ENCODE results near the gene MPP3.
A peak's percentile ranks its signal among the peaks of the same experiment; 100 is the strongest.

The MPP3 gene

DNA sequence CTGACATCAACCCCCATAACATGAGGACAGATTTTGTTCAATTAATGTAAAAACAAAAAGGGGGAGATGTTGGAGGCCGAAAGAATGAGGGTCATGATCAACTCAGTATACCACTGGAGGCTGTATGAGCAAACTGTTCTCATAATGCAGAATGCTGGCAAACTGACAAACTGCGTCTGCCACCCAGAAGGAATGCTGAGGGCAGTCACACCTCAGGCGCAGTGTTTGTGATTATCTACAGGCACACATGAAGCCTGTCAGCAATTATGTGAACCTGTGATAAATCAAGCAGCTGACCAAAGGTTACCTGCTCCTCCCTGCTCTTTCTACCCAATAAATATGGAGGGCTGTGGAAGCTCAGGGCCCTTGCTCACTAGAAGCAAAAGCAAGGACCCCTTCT lies 41.3 kb upstream of the MPP3 start:
- Histone ChIP-seq H3K27ac (ENCODE audit: low read depth, low read length) (no peak overlapping the region), H3K4me2 (ENCODE audit: low read length) (no peak overlapping the region), H3K4me3 (ENCODE audit: low read length) (no peak overlapping the region), H3K79me2 (ENCODE audit: control insufficient read depth, low read length) (no peaks in the 10 kb centered on the region), H3K4me1 (ENCODE audit: control insufficient read depth, low read length) (no peaks in the 10 kb centered on the region), H3K9me3 (ENCODE audit: control insufficient read depth, insufficient read depth, low read length) (no peaks in the 10 kb centered on the region), H3F3A (ENCODE audit: control insufficient read depth, insufficient read depth) (no peaks in the 10 kb centered on the region), H3K9me2 (replicated peaks; ENCODE audit: control insufficient read depth, low read length) (no peaks in the 10 kb centered on the region), H4K20me1 (ENCODE audit: control insufficient read depth, insufficient read depth, low read depth, low read length) (no peaks in the 10 kb centered on the region), H3K27me3 (ENCODE audit: control insufficient read depth, low read length) (no peaks in the 10 kb centered on the region), H3K36me3 (ENCODE audit: control insufficient read depth, low read length) (no peaks in the 10 kb centered on the region)
- TF ChIP-seq, protein P1, sequence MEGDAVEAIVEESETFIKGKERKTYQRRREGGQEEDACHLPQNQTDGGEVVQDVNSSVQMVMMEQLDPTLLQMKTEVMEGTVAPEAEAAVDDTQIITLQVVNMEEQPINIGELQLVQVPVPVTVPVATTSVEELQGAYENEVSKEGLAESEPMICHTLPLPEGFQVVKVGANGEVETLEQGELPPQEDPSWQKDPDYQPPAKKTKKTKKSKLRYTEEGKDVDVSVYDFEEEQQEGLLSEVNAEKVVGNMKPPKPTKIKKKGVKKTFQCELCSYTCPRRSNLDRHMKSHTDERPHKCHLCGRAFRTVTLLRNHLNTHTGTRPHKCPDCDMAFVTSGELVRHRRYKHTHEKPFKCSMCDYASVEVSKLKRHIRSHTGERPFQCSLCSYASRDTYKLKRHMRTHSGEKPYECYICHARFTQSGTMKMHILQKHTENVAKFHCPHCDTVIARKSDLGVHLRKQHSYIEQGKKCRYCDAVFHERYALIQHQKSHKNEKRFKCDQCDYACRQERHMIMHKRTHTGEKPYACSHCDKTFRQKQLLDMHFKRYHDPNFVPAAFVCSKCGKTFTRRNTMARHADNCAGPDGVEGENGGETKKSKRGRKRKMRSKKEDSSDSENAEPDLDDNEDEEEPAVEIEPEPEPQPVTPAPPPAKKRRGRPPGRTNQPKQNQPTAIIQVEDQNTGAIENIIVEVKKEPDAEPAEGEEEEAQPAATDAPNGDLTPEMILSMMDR (IDR thresholded peaks at IDR 0.05; ENCODE audit: low read depth, low read length, poor library complexity, severe bottlenecking), result no peak
- no peak for TF ChIP-seq EZH2phosphoT487 (IDR thresholded peaks at IDR 0.05; ENCODE audit: borderline replicate concordance, low read length)

DNA sequence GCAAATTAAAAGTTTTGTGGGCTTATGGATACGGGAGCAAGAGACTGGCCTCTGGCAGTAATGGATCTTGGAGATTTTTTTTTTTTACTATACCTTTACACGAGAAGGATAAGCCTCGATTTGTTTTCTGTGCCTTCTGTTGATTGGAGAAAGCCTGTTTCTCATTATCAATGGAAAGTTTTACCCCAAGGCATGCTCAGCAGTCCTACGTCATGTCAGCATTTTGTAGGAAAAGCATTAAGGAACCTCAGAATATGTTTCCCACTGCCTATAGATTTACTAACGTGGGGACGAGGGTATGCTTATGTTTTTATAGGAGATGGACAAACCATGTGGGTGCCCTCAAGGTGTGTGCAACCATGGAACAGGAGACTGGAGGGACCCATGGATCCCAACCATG lies 40.9 kb upstream of the MPP3 start:
- H4K20me1 ChIP-seq (ENCODE audit: control insufficient read depth, insufficient read depth, low read depth, low read length), result no peaks in the 10 kb centered on the region
- no peaks in the 10 kb centered on the region for H3K79me2 ChIP-seq (ENCODE audit: control insufficient read depth, low read length)
- no peaks in the 10 kb centered on the region for H3K27me3 ChIP-seq (ENCODE audit: control insufficient read depth, low read length)
- H3K36me3 ChIP-seq (ENCODE audit: control insufficient read depth, low read length), result no peaks in the 10 kb centered on the region
- H3K4me2 ChIP-seq (ENCODE audit: low read length), result no peak overlapping the region
- no peaks in the 10 kb centered on the region for H3K4me1 ChIP-seq (ENCODE audit: control insufficient read depth, low read length)
- H3K4me3 ChIP-seq (ENCODE audit: low read length), result no peak overlapping the region
- no peaks in the 10 kb centered on the region for H3K9me3 ChIP-seq (ENCODE audit: control insufficient read depth, insufficient read depth, low read length)
- H3F3A ChIP-seq (ENCODE audit: control insufficient read depth, insufficient read depth), result no peaks in the 10 kb centered on the region
- H3K27ac ChIP-seq (ENCODE audit: low read depth, low read length), result no peak overlapping the region
- TF ChIP-seq EZH2phosphoT487 (IDR thresholded peaks at IDR 0.05; ENCODE audit: borderline replicate concordance, low read length), result no peak
- TF ChIP-seq, protein P1 (IDR thresholded peaks at IDR 0.05; ENCODE audit: low read depth, low read length, poor library complexity, severe bottlenecking), result no peak
- no peaks in the 10 kb centered on the region for H3K9me2 ChIP-seq (replicated peaks; ENCODE audit: control insufficient read depth, low read length)

- Histone ChIP-seq H3K27me3 (ENCODE audit: control insufficient read depth, low read length) (peaks cover 4% of the 10 kb centered on the region), H4K20me1 (ENCODE audit: control insufficient read depth, insufficient read depth, low read depth, low read length) (no peaks in the 10 kb centered on the region), H3F3A (ENCODE audit: control insufficient read depth, insufficient read depth) (no peaks in the 10 kb centered on the region), H3K9me2 (replicated peaks; ENCODE audit: control insufficient read depth, low read length) (no peaks in the 10 kb centered on the region), H3K9me3 (ENCODE audit: control insufficient read depth, insufficient read depth, low read length) (no peaks in the 10 kb centered on the region), H3K79me2 (ENCODE audit: control insufficient read depth, low read length) (no peaks in the 10 kb centered on the region), H3K36me3 (ENCODE audit: control insufficient read depth, low read length) (no peaks in the 10 kb centered on the region), H3K4me1 (ENCODE audit: control insufficient read depth, low read length) (no peaks in the 10 kb centered on the region), H3K4me3 (ENCODE audit: low read length) (no peak overlapping the region), H3K4me2 (ENCODE audit: low read length) (no peak overlapping the region), H3K27ac (ENCODE audit: low read depth, low read length) (no peak overlapping the region)
- TF ChIP-seq, protein P1 (IDR thresholded peaks at IDR 0.05; ENCODE audit: low read depth, low read length, poor library complexity, severe bottlenecking), result peak; percentile 29
- TF ChIP-seq EZH2phosphoT487 (IDR thresholded peaks at IDR 0.05; ENCODE audit: borderline replicate concordance, low read length), result no peak
Measured at GRCh38 chr17:43873091-43873490, 40.1 kb upstream of the MPP3 start.

Data from DOHH2 (cell line).